ENCODE data around the gene TRPM2. TPM values are rescaled to one million over a fixed set of nuclear protein-coding genes. Genes with fewer than 3 reads are reported as not detected.

Gene TRPM2
- total RNA-seq, 2 donors from 2014 or later: 1.6 to 12.5 TPM

GRCh38 chr21:44425895-44426662, 72.7 kb downstream of the TRPM2 start:
- Histone ChIP-seq H3K27ac (ENCODE audit: low read depth, low read length) (no peak overlapping the region), H3K27me3 (ENCODE audit: control insufficient read depth, insufficient read depth, low read length, poor library complexity, severe bottlenecking) (no peaks in the 10 kb centered on the region), H3K36me3 (ENCODE audit: control insufficient read depth, insufficient read depth, low read length) (no peaks in the 10 kb centered on the region), H3K9me3 (ENCODE audit: control insufficient read depth, low read length) (peaks cover 12% of the 10 kb centered on the region), H3K4me3 (ENCODE audit: low read length) (no peak overlapping the region), H3K4me1 (ENCODE audit: control insufficient read depth, insufficient read depth, low read length) (no peaks in the 10 kb centered on the region), H3K9ac (ENCODE audit: extremely low read depth, low read length, poor library complexity, severe bottlenecking) (no peak overlapping the region)
- 86 to 91% methylated on average over 5 to 13 of the region's 13 CpGs for WGBS, 2 experiments (ENCODE audit: insufficient coverage in 1 of 2, insufficient read length in 1 of 2)
- no peak overlapping the region for H3K27ac Mint-ChIP-seq
- H3K4me3 Mint-ChIP-seq: no peak overlapping the region
- H3K27me3 Mint-ChIP-seq (ENCODE audit: insufficient read depth): no peaks in the 10 kb centered on the region
- H3K36me3 Mint-ChIP-seq (ENCODE audit: low read depth): no peaks in the 10 kb centered on the region
- peaks cover 3% of the 10 kb centered on the region for H3K4me1 Mint-ChIP-seq
- H3K9me3 Mint-ChIP-seq: peaks cover 16% of the 10 kb centered on the region
- TF ChIP-seq CTCF (conservative IDR thresholded peaks at IDR 0.05): no peak
- DNase-seq: peak; percentile 36

DNA sequence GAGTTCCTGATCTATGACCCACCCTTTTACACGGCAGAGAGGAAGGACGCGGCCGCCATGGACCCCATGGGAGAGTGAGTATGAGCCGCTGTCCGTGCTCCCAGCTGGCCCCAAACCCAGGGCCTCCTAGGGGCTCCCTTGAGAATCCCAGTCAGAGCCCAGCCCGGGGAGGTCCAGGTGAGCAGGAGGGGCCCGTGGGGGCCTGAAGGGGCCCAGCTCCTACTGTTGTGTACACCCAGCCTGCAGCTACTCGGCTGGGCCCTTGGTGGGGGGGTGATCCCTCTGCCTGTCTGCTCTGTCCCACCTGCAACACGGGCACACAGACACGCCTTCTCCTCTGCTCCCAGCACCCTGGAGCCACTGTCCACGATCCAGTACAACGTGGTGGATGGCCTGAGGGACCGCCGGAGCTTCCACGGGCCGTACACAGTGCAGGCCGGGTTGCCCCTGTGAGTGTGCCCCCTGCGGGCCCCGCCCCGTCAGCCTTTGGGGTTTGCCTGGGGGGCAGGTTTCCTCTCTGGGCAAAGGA, 73.3 kb downstream of the TRPM2 start:
- Histone ChIP-seq H3K9me3 (ENCODE audit: control insufficient read depth, low read length) (peaks cover 12% of the 10 kb centered on the region), H3K4me1 (ENCODE audit: control insufficient read depth, insufficient read depth, low read length) (no peaks in the 10 kb centered on the region), H3K9ac (ENCODE audit: extremely low read depth, low read length, poor library complexity, severe bottlenecking) (no peak overlapping the region), H3K4me3 (ENCODE audit: low read length) (no peak overlapping the region), H3K36me3 (ENCODE audit: control insufficient read depth, insufficient read depth, low read length) (no peaks in the 10 kb centered on the region), H3K27me3 (ENCODE audit: control insufficient read depth, insufficient read depth, low read length, poor library complexity, severe bottlenecking) (no peaks in the 10 kb centered on the region), H3K27ac (ENCODE audit: low read depth, low read length) (no peak overlapping the region)
- DNase-seq: peak; percentile 43
- Mint-ChIP-seq H3K27ac (no peak overlapping the region), H3K36me3 (ENCODE audit: low read depth) (no peaks in the 10 kb centered on the region), H3K27me3 (ENCODE audit: insufficient read depth) (no peaks in the 10 kb centered on the region), H3K9me3 (peaks cover 16% of the 10 kb centered on the region), H3K4me3 (no peak overlapping the region), H3K4me1 (peaks cover 3% of the 10 kb centered on the region)
- no peak for TF ChIP-seq CTCF (conservative IDR thresholded peaks at IDR 0.05)
- 94% methylated on average over 18 to 21 of the region's 21 CpGs for WGBS, 2 experiments (ENCODE audit: insufficient coverage in 1 of 2, insufficient read length in 1 of 2)

DNA sequence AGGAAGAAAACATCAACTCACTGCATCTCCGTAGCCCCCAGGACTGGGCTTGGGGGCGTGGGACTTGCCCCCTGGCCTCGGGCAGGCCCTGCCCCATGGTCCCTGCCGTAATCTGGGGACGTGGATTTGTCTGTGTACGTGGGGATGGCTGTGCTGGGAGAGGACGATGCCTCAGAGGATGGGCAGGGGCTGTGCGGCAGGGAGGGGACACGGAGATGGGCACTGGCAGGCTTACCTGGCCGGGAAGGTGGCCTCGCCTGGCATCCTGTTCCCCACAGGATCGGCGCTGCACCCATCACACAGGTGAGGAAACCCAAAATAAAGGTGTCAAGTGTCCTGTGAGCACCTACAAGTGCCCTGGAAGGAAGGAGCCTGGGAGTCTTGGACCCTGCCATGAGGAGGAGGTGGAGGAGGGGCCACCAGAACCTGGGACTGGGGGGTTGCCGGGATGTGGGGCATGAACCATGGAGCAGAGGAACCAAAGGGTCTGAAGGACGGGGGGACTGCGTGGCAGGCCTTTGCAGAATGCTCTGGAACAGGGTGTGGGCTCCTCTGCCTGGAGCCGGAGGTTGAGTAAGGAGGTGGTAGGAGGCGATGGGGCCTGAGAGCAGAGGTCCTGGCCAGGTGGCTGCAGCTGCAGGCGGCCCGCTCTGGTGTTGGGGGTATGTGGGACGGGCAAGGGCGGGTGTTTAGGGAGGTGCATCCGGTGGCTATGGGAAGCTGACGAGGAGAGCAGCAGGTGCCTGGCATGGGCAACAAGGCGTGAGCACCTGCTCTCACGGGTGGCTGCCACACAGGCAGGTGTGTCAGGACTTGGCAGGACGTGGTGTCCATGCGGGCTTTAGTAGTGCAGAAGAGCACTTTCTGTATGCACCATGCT, 74.1 kb downstream of the TRPM2 start:
- H3K4me3 ChIP-seq (ENCODE audit: low read length): no peak overlapping the region
- H3K27me3 ChIP-seq (ENCODE audit: control insufficient read depth, insufficient read depth, low read length, poor library complexity, severe bottlenecking): no peaks in the 10 kb centered on the region
- peaks cover 12% of the 10 kb centered on the region for H3K9me3 ChIP-seq (ENCODE audit: control insufficient read depth, low read length)
- Mint-ChIP-seq H3K9me3 (peaks cover 18% of the 10 kb centered on the region), H3K36me3 (ENCODE audit: low read depth) (no peaks in the 10 kb centered on the region), H3K27ac (no peak overlapping the region), H3K4me3 (no peak overlapping the region), H3K27me3 (ENCODE audit: insufficient read depth) (no peaks in the 10 kb centered on the region), H3K4me1 (peaks cover 3% of the 10 kb centered on the region)
- peak; percentile 44 for DNase-seq
- H3K9ac ChIP-seq (ENCODE audit: extremely low read depth, low read length, poor library complexity, severe bottlenecking): no peak overlapping the region
- 93 to 94% methylated on average over 23 to 28 of the region's 28 CpGs for WGBS, 2 experiments (ENCODE audit: insufficient coverage in 1 of 2, insufficient read length in 1 of 2)
- no peaks in the 10 kb centered on the region for H3K36me3 ChIP-seq (ENCODE audit: control insufficient read depth, insufficient read depth, low read length)
- no peaks in the 10 kb centered on the region for H3K4me1 ChIP-seq (ENCODE audit: control insufficient read depth, insufficient read depth, low read length)
- no peak for TF ChIP-seq CTCF (conservative IDR thresholded peaks at IDR 0.05)
- no peak overlapping the region for H3K27ac ChIP-seq (ENCODE audit: low read depth, low read length)

Data from endodermal cell (in vitro differentiated cells).